Measurements from ENCODE around the gene IFNG. TPM values are rescaled to one million over a fixed set of nuclear protein-coding genes. Genes with fewer than 3 reads are reported as not detected.

The IFNG gene
- total RNA-seq, 1 donor from 2014 or later = not detected

DNA sequence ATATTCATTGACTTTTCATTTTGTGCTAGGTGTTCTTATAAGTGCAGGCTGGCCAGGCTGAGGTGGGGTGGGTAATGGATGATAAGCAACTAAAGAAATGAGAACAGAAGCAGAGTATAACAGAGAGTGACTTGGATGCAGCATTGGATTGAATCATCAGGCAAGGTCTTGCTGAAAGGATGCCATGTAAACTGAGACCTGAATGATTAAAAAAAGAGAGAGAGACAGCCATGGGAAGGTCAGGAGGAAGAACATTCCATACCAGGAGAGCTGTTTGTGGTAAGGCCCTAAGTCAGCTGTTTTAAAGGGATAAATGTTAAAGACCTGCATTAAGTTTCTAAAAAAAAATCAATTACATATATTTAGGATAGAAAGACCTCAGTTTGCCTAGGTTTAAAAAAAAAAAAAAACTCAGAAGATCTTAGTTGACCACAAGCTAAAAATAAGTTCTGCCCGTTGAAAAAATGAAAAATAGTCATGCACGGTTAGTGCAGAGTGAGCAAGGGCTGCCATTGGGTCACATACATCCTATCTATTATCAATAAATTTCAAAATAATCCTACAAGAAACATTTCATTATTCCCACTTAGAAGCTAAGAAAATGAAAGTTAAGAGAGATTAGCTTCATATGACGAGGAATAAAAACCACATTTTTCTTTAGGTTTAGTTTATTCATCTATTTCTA, 37.2 kb downstream of the IFNG start:
- Mint-ChIP-seq H3K36me3 (no peaks in the 10 kb centered on the region), H3K4me3 (no peak overlapping the region), H3K4me1 (peaks cover 5% of the 10 kb centered on the region), H3K27me3 (ENCODE audit: low read depth) (no peaks in the 10 kb centered on the region), H3K27ac (no peak overlapping the region), H3K9me3 (peaks cover 18% of the 10 kb centered on the region)
- TF ChIP-seq CTCF (IDR thresholded peaks at IDR 0.05; ENCODE audit: unreplicated experiment) = no peak
- DNase-seq (ENCODE audit: low spot score in 2 of 2, unreplicated experiment in 2 of 2) = no peak

DNA sequence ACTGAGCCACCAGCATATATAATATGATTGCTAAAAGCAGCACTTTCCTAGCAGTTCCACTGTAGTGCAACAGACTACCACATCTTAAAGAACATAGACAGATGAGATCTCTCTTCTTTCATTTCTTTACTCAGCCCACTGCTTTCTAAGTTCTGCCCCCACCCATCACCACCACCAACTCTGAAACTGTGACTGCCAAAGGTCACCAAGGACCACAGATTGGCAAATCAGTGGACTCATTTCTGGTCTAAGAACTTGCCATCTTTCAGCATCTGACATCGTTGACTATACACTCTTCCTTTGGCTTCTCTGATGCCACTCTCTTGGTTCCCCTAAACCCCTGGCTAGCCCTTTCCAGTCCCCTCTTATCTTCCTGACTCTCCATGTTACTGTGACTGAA, 38.4 kb downstream of the IFNG start:
- TF ChIP-seq CTCF (IDR thresholded peaks at IDR 0.05; ENCODE audit: unreplicated experiment) = no peak
- Mint-ChIP-seq H3K27ac (no peak overlapping the region), H3K9me3 (peaks cover 8% of the 10 kb centered on the region), H3K27me3 (ENCODE audit: low read depth) (no peaks in the 10 kb centered on the region), H3K36me3 (no peaks in the 10 kb centered on the region), H3K4me3 (no peak overlapping the region), H3K4me1 (peaks cover 5% of the 10 kb centered on the region)
- no peak for DNase-seq (ENCODE audit: low spot score in 2 of 2, unreplicated experiment in 2 of 2)

DNA sequence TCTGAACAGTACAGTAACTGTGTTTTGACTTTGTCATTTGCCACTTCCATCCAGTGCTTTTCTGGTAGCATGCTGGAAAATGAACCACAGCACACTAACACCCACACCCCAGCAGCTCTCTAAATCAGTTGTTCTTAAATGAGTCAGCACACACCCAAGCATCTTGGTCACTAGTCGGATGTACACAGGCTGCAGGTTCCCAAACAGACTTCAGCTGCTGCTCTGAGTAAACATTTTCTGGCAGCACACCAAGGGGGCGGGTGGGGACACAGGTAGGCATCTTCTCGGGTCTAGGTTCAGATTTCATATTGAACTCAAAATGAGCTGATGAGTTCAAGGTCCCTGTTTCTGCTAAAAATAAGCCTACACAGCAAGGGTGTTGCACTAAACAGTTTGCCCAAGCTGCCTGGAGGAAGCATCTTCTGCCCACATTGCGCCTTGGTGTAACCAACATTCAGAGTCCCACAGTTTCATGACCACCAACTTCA, 39.8 kb downstream of the IFNG start:
- TF ChIP-seq CTCF (IDR thresholded peaks at IDR 0.05; ENCODE audit: unreplicated experiment) = no peak
- H3K36me3 Mint-ChIP-seq = no peaks in the 10 kb centered on the region
- H3K4me3 Mint-ChIP-seq = no peak overlapping the region
- H3K4me1 Mint-ChIP-seq = peaks cover 5% of the 10 kb centered on the region
- H3K27ac Mint-ChIP-seq = no peak overlapping the region
- DNase-seq (ENCODE audit: low spot score in 2 of 2, unreplicated experiment in 2 of 2) = no peak
- H3K27me3 Mint-ChIP-seq (ENCODE audit: low read depth) = no peaks in the 10 kb centered on the region
- H3K9me3 Mint-ChIP-seq = no peaks in the 10 kb centered on the region

GRCh38 chr12:68119250-68119649, 40.3 kb downstream of the IFNG start:
- H3K4me1 Mint-ChIP-seq = peaks cover 5% of the 10 kb centered on the region
- H3K9me3 Mint-ChIP-seq = no peaks in the 10 kb centered on the region
- no peak for DNase-seq (ENCODE audit: low spot score in 2 of 2, unreplicated experiment in 2 of 2)
- H3K27ac Mint-ChIP-seq = no peak overlapping the region
- H3K36me3 Mint-ChIP-seq = no peaks in the 10 kb centered on the region
- TF ChIP-seq CTCF (IDR thresholded peaks at IDR 0.05; ENCODE audit: unreplicated experiment) = no peak
- no peaks in the 10 kb centered on the region for H3K27me3 Mint-ChIP-seq (ENCODE audit: low read depth)
- no peak overlapping the region for H3K4me3 Mint-ChIP-seq

GRCh38 chr12:68118096-68118755, 41.3 kb downstream of the IFNG start:
- H3K36me3 Mint-ChIP-seq = no peaks in the 10 kb centered on the region
- no peak overlapping the region for H3K27ac Mint-ChIP-seq
- H3K27me3 Mint-ChIP-seq (ENCODE audit: low read depth) = no peaks in the 10 kb centered on the region
- H3K9me3 Mint-ChIP-seq = no peaks in the 10 kb centered on the region
- H3K4me3 Mint-ChIP-seq = no peak overlapping the region
- no peak for DNase-seq (ENCODE audit: low spot score in 2 of 2, unreplicated experiment in 2 of 2)
- H3K4me1 Mint-ChIP-seq = peaks cover 5% of the 10 kb centered on the region
- TF ChIP-seq CTCF (IDR thresholded peaks at IDR 0.05; ENCODE audit: unreplicated experiment) = no peak

All from mesothelial cell of epicardium (in vitro differentiated cells).